Measurements from ENCODE around the gene NXF1.

DNA sequence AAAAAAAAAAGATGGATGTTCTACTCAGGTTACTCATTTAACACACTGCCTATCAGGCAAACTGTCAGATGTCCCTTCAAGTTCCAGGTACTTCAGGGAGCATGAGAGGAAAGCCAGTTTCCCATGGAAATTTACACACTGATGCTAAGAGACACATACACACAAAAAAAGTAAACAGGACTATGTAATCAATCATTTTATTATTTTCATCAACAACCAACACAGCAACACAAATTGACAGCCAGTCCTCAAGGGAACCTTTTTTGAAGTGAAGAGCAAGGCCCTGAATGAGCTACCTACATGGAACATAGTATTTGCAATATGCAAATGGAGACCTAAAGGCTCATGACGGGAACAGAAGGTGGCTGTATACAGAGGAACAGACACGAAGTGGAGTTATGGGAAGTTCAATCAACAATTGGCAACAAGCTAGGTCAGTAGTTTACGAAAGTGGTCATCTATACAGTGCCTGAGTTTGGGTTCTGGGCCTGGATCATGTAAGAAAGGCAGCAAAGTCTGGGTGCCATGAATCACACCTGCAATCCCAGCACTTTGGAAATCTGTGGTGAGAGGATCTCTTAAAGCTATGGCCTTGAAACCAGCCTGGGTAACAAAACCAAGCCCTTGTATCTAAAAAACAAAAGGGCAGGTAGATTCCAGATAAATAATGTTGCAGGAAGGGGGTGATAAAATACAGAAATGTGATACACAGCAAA is 46.7 kb upstream of the NXF1 start:
- TF ChIP-seq BHLHE40 (IDR thresholded peaks at IDR 0.05; ENCODE audit: low read length) (no peak), JUND (CRISPR knock-in tag; IDR thresholded peaks at IDR 0.05) (no peak), SRSF4 (IDR thresholded peaks at IDR 0.05; ENCODE audit: low read depth, low read length, poor library complexity, severe bottlenecking) (no peak), ZNF234 (CRISPR knock-in tag; conservative IDR thresholded peaks at IDR 0.05) (no peak), ZFP1 (CRISPR knock-in tag; IDR thresholded peaks at IDR 0.05) (no peak), NFKB2 (CRISPR knock-in tag; IDR thresholded peaks at IDR 0.05; ENCODE audit: borderline replicate concordance) (no peak)
- TF ChIP-seq, protein P1, sequence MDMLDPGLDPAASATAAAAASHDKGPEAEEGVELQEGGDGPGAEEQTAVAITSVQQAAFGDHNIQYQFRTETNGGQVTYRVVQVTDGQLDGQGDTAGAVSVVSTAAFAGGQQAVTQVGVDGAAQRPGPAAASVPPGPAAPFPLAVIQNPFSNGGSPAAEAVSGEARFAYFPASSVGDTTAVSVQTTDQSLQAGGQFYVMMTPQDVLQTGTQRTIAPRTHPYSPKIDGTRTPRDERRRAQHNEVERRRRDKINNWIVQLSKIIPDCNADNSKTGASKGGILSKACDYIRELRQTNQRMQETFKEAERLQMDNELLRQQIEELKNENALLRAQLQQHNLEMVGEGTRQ (IDR thresholded peaks at IDR 0.05; ENCODE audit: low read depth, low read length): no peak
- TF ChIP-seq, protein P1 (CRISPR knock-in tag; IDR thresholded peaks at IDR 0.05; ENCODE audit: borderline replicate concordance): no peak
- TF ChIP-seq, protein P2, sequence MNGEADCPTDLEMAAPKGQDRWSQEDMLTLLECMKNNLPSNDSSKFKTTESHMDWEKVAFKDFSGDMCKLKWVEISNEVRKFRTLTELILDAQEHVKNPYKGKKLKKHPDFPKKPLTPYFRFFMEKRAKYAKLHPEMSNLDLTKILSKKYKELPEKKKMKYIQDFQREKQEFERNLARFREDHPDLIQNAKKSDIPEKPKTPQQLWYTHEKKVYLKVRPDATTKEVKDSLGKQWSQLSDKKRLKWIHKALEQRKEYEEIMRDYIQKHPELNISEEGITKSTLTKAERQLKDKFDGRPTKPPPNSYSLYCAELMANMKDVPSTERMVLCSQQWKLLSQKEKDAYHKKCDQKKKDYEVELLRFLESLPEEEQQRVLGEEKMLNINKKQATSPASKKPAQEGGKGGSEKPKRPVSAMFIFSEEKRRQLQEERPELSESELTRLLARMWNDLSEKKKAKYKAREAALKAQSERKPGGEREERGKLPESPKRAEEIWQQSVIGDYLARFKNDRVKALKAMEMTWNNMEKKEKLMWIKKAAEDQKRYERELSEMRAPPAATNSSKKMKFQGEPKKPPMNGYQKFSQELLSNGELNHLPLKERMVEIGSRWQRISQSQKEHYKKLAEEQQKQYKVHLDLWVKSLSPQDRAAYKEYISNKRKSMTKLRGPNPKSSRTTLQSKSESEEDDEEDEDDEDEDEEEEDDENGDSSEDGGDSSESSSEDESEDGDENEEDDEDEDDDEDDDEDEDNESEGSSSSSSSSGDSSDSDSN (CRISPR knock-in tag; IDR thresholded peaks at IDR 0.05): no peak
- TF ChIP-seq, protein P3, sequence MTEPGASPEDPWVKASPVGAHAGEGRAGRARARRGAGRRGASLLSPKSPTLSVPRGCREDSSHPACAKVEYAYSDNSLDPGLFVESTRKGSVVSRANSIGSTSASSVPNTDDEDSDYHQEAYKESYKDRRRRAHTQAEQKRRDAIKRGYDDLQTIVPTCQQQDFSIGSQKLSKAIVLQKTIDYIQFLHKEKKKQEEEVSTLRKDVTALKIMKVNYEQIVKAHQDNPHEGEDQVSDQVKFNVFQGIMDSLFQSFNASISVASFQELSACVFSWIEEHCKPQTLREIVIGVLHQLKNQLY (CRISPR knock-in tag; IDR thresholded peaks at IDR 0.05): no peak
- TF ChIP-seq, protein P4, sequence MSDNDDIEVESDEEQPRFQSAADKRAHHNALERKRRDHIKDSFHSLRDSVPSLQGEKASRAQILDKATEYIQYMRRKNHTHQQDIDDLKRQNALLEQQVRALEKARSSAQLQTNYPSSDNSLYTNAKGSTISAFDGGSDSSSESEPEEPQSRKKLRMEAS (IDR thresholded peaks at IDR 0.05): no peak
- TF ChIP-seq, protein P5, sequence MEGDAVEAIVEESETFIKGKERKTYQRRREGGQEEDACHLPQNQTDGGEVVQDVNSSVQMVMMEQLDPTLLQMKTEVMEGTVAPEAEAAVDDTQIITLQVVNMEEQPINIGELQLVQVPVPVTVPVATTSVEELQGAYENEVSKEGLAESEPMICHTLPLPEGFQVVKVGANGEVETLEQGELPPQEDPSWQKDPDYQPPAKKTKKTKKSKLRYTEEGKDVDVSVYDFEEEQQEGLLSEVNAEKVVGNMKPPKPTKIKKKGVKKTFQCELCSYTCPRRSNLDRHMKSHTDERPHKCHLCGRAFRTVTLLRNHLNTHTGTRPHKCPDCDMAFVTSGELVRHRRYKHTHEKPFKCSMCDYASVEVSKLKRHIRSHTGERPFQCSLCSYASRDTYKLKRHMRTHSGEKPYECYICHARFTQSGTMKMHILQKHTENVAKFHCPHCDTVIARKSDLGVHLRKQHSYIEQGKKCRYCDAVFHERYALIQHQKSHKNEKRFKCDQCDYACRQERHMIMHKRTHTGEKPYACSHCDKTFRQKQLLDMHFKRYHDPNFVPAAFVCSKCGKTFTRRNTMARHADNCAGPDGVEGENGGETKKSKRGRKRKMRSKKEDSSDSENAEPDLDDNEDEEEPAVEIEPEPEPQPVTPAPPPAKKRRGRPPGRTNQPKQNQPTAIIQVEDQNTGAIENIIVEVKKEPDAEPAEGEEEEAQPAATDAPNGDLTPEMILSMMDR (CRISPR knock-in tag; IDR thresholded peaks at IDR 0.05): no peak
- TF ChIP-seq, protein P6, sequence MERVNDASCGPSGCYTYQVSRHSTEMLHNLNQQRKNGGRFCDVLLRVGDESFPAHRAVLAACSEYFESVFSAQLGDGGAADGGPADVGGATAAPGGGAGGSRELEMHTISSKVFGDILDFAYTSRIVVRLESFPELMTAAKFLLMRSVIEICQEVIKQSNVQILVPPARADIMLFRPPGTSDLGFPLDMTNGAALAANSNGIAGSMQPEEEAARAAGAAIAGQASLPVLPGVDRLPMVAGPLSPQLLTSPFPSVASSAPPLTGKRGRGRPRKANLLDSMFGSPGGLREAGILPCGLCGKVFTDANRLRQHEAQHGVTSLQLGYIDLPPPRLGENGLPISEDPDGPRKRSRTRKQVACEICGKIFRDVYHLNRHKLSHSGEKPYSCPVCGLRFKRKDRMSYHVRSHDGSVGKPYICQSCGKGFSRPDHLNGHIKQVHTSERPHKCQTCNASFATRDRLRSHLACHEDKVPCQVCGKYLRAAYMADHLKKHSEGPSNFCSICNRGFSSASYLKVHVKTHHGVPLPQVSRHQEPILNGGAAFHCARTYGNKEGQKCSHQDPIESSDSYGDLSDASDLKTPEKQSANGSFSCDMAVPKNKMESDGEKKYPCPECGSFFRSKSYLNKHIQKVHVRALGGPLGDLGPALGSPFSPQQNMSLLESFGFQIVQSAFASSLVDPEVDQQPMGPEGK (CRISPR knock-in tag; IDR thresholded peaks at IDR 0.05): no peak
- TF ChIP-seq, protein P7, sequence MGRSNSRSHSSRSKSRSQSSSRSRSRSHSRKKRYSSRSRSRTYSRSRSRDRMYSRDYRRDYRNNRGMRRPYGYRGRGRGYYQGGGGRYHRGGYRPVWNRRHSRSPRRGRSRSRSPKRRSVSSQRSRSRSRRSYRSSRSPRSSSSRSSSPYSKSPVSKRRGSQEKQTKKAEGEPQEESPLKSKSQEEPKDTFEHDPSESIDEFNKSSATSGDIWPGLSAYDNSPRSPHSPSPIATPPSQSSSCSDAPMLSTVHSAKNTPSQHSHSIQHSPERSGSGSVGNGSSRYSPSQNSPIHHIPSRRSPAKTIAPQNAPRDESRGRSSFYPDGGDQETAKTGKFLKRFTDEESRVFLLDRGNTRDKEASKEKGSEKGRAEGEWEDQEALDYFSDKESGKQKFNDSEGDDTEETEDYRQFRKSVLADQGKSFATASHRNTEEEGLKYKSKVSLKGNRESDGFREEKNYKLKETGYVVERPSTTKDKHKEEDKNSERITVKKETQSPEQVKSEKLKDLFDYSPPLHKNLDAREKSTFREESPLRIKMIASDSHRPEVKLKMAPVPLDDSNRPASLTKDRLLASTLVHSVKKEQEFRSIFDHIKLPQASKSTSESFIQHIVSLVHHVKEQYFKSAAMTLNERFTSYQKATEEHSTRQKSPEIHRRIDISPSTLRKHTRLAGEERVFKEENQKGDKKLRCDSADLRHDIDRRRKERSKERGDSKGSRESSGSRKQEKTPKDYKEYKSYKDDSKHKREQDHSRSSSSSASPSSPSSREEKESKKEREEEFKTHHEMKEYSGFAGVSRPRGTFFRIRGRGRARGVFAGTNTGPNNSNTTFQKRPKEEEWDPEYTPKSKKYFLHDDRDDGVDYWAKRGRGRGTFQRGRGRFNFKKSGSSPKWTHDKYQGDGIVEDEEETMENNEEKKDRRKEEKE (IDR thresholded peaks at IDR 0.05): no peak
